Body of pancreas (tissue), 4 donors: ENCODE measurements around the gene FGG.

Experiments
- CTCF ChIP-seq, 7 experiments: fragments of 450-650 bp in 4 of 7; fragments of 200-600 bp in 3 of 7; sonication (generic) in 3 of 7; IDR thresholded peaks; one replicate each; pipeline ENCODE4 v1.5.1; 2016 to 2019; ENCODE audit warnings: antibody characterized with exemption in 7 of 7
- POLR2A ChIP-seq, 3 donors: fragments of 450-650 bp; IDR thresholded peaks; one replicate each; pipeline ENCODE4 v1.6.1; 2016; ENCODE audit warnings: antibody characterized with exemption in 3 of 3, mild to moderate bottlenecking in 2 of 3

- no peak for TF ChIP-seq POLR2A (IDR thresholded peaks at IDR 0.05)
- no peak for TF ChIP-seq CTCF (IDR thresholded peaks at IDR 0.05)
These were observed 20.6 kb downstream of the FGG start for GRCh38 chr4:154591890-154592289.
